ENCODE results near the gene UMODL1. TPM values are rescaled to one million over a fixed set of nuclear protein-coding genes. Genes with fewer than 3 reads are reported as not detected.

The UMODL1 gene
- total RNA-seq, 4 donors from 2014 or later: 0.15 to 0.21 TPM; not detected in 2

GRCh38 chr21:42088148-42088547 is 17.0 kb downstream of the UMODL1 start:
- peaks cover 4% of the 10 kb centered on the region for H3K4me1 ChIP-seq
- no peak overlapping the region for H3K4me3 ChIP-seq
- no peak overlapping the region for H3K27ac ChIP-seq
- TF ChIP-seq POLR2A (IDR thresholded peaks at IDR 0.05): no peak
- TF ChIP-seq POLR2AphosphoS5 (IDR thresholded peaks at IDR 0.05): no peak
- TF ChIP-seq, protein P1, sequence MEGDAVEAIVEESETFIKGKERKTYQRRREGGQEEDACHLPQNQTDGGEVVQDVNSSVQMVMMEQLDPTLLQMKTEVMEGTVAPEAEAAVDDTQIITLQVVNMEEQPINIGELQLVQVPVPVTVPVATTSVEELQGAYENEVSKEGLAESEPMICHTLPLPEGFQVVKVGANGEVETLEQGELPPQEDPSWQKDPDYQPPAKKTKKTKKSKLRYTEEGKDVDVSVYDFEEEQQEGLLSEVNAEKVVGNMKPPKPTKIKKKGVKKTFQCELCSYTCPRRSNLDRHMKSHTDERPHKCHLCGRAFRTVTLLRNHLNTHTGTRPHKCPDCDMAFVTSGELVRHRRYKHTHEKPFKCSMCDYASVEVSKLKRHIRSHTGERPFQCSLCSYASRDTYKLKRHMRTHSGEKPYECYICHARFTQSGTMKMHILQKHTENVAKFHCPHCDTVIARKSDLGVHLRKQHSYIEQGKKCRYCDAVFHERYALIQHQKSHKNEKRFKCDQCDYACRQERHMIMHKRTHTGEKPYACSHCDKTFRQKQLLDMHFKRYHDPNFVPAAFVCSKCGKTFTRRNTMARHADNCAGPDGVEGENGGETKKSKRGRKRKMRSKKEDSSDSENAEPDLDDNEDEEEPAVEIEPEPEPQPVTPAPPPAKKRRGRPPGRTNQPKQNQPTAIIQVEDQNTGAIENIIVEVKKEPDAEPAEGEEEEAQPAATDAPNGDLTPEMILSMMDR (IDR thresholded peaks at IDR 0.05): no peak
- no peak for TF ChIP-seq EP300 (IDR thresholded peaks at IDR 0.05)
- no peaks in the 10 kb centered on the region for H3K36me3 ChIP-seq
- H3K27me3 ChIP-seq: no peaks in the 10 kb centered on the region
- H3K9me3 ChIP-seq: no peaks in the 10 kb centered on the region
- DNase-seq (ENCODE audit: low spot score in 2 of 2): no peak
- WGBS: 92% methylated on average over 12 of the region's 14 CpGs

DNA sequence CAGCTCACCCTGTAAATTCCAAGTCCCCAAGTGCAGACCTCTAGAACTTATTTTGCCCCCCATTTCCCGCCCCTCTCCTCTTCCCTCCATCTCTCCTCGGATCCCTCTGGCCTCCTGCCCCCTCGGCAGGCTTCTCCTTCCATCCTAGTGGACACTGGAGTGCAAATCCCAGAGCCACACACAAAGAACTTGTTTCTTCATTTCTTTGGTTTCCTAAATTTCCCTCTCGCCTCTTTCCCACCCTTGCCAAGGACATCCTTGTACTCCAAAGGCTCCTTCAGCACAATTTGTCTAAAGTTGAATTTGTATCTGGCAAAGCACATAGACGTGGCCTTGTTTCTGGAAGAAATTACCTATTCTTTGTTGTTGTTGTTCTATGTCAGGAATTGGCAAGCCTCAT is 17.5 kb downstream of the UMODL1 start:
- TF ChIP-seq EP300 (IDR thresholded peaks at IDR 0.05): no peak
- TF ChIP-seq, protein P1 (IDR thresholded peaks at IDR 0.05): no peak
- no peak for TF ChIP-seq POLR2AphosphoS5 (IDR thresholded peaks at IDR 0.05)
- TF ChIP-seq POLR2A (IDR thresholded peaks at IDR 0.05): no peak

GRCh38 chr21:42089093-42089631 is 18.0 kb downstream of the UMODL1 start:
- Histone ChIP-seq H3K9me3 (no peaks in the 10 kb centered on the region), H3K27ac (no peak overlapping the region), H3K4me1 (peaks cover 11% of the 10 kb centered on the region), H3K4me3 (no peak overlapping the region), H3K36me3 (no peaks in the 10 kb centered on the region), H3K27me3 (no peaks in the 10 kb centered on the region)
- WGBS: 73% methylated on average over 12 of the region's 12 CpGs
- no peak for DNase-seq (ENCODE audit: low spot score in 2 of 2)
- TF ChIP-seq POLR2AphosphoS5 (IDR thresholded peaks at IDR 0.05) (no peak), EP300 (IDR thresholded peaks at IDR 0.05) (no peak), POLR2A (IDR thresholded peaks at IDR 0.05) (no peak)
- TF ChIP-seq, protein P1 (IDR thresholded peaks at IDR 0.05): no peak

More for the DNA sequence above, 17.5 kb downstream of the UMODL1 start:
- H3K4me3 ChIP-seq: no peak overlapping the region
- H3K27ac ChIP-seq: no peak overlapping the region
- H3K9me3 ChIP-seq: no peaks in the 10 kb centered on the region
- no peaks in the 10 kb centered on the region for H3K27me3 ChIP-seq
- H3K36me3 ChIP-seq: no peaks in the 10 kb centered on the region
- H3K4me1 ChIP-seq: peaks cover 8% of the 10 kb centered on the region
- WGBS: 81% methylated on average over 5 of the region's 5 CpGs
- DNase-seq (ENCODE audit: low spot score in 2 of 2): no peak

- no peak for DNase-seq (ENCODE audit: low spot score in 2 of 2)
- Histone ChIP-seq H3K4me1 (peaks cover 11% of the 10 kb centered on the region), H3K27ac (no peak overlapping the region), H3K4me3 (no peak overlapping the region), H3K36me3 (no peaks in the 10 kb centered on the region), H3K27me3 (no peaks in the 10 kb centered on the region), H3K9me3 (no peaks in the 10 kb centered on the region)
- TF ChIP-seq EP300 (IDR thresholded peaks at IDR 0.05) (no peak), POLR2AphosphoS5 (IDR thresholded peaks at IDR 0.05) (no peak), POLR2A (IDR thresholded peaks at IDR 0.05) (no peak)
- TF ChIP-seq, protein P1 (IDR thresholded peaks at IDR 0.05): no peak
- whole genome bisulfite sequencing: 94% methylated on average over 16 of the region's 21 CpGs
These were observed 18.7 kb downstream of the UMODL1 start for GRCh38 chr21:42089665-42090310.

- no peak for DNase-seq (ENCODE audit: low spot score in 2 of 2)
- Histone ChIP-seq H3K27me3 (no peaks in the 10 kb centered on the region), H3K36me3 (no peaks in the 10 kb centered on the region), H3K27ac (no peak overlapping the region), H3K4me3 (no peak overlapping the region), H3K9me3 (no peaks in the 10 kb centered on the region), H3K4me1 (peaks cover 9% of the 10 kb centered on the region)
- WGBS: 70% methylated on average over 14 of the region's 14 CpGs
- no peak for TF ChIP-seq EP300 (IDR thresholded peaks at IDR 0.05)
- TF ChIP-seq POLR2AphosphoS5 (IDR thresholded peaks at IDR 0.05): no peak
- TF ChIP-seq, protein P1 (IDR thresholded peaks at IDR 0.05): no peak
- TF ChIP-seq POLR2A (IDR thresholded peaks at IDR 0.05): no peak
These were observed 20.9 kb downstream of the UMODL1 start for GRCh38 chr21:42091899-42092508.

Measured in suprapubic skin (tissue), 4 donors.